T-cell (primary cell): ENCODE data around the gene JDP2. TPM values are rescaled to one million over a fixed set of nuclear protein-coding genes. Genes with fewer than 3 reads are reported as not detected.

Experiments
- ATAC-seq, 4 experiments: fragments of 200-7000 bp in 3 of 4; fragments of 150-1000 bp in 1 of 4; cut with Tn5 transposase; replicated peaks in 1 of 4; 1 replicate in 3 of 4; 2 replicates in 1 of 4; pipeline ENCODE4 v1.10.0; 2021; ENCODE audit warnings: moderate library complexity in 3 of 4, mild to moderate bottlenecking in 2 of 4, moderate number of reproducible peaks in 1 of 4
- CTCF ChIA-PET, 2 donors: fragments of 300-600 bp; sonication (Branson Sonifier 250); formaldehyde crosslinking; loops; one replicate each; lab custom pipeline; 2022; ENCODE audit warnings: antibody characterized with exemption in 2 of 2; lab: Charles Lee
- POLR2A ChIA-PET, 2 donors: fragments of 300-600 bp; sonication (Branson Sonifier 250); formaldehyde crosslinking; loops; one replicate each; lab custom pipeline; 2022; ENCODE audit warnings: antibody characterized with exemption in 2 of 2; lab: Charles Lee
- DNase-seq, 35 experiments: peaks; one replicate each; pipeline versions ENCODE4 v3.0.0 to v3.0.0-alpha.2; 2013 to 2023
- H3K27ac ChIP-seq: one replicate; pipeline ENCODE4 v1.5.1; 2013; ENCODE audit warnings: low read length
- H3K27me3 ChIP-seq, 2 experiments: replicated peaks in 1 of 2; 1 replicate in 1 of 2; 2 replicates in 1 of 2; pipeline versions ENCODE4 v1.6.1 to v1.7.0; 2013; ENCODE audit warnings: low read length in 1 of 2, mixed read lengths in 1 of 2; ENCODE audit not compliant: control insufficient read depth in 2 of 2, insufficient read depth in 2 of 2; ENCODE audit errors: extremely low read depth in 1 of 2
- H3K36me3 ChIP-seq, 2 donors: 1 replicate in 1 of 2; 2 replicates in 1 of 2; pipeline versions ENCODE4 v1.6.1 to v1.7.0; 2013; ENCODE audit warnings: low read length in 1 of 2; ENCODE audit not compliant: control insufficient read depth in 2 of 2, insufficient read depth in 1 of 2; ENCODE audit errors: extremely low read depth in 1 of 2
- H3K4me1 ChIP-seq, 2 experiments: 1 replicate in 1 of 2; 2 replicates in 1 of 2; pipeline versions ENCODE4 v1.6.1 to v1.7.0; 2013; ENCODE audit warnings: low read length in 2 of 2, mixed read lengths in 1 of 2; ENCODE audit not compliant: insufficient read depth in 2 of 2, control insufficient read depth in 1 of 2; ENCODE audit errors: extremely low read depth in 1 of 2
- H3K4me3 ChIP-seq, 2 donors: 1 replicate in 1 of 2; 2 replicates in 1 of 2; pipeline versions ENCODE4 v1.5.1 to v1.7.0; 2013; ENCODE audit warnings: mild to moderate bottlenecking in 2 of 2, low read length in 1 of 2, moderate library complexity in 1 of 2; ENCODE audit not compliant: control insufficient read depth in 1 of 2; ENCODE audit errors: extremely low read depth in 1 of 2
- H3K9me3 ChIP-seq: 2 replicates; pipeline ENCODE4 v1.7.0; 2013
- H3K27ac Mint-ChIP-seq, 2 donors: one replicate each; pipeline ENCODE4 v1.8.0; 2020 to 2021; ENCODE audit warnings: mild to moderate bottlenecking in 2 of 2, mixed read lengths in 2 of 2
- H3K27me3 Mint-ChIP-seq, 2 donors: one replicate each; pipeline ENCODE4 v1.8.0; 2021 to 2022; ENCODE audit warnings: mixed read lengths in 2 of 2
- H3K36me3 Mint-ChIP-seq: one replicate; pipeline ENCODE4 v1.8.0; 2021; ENCODE audit warnings: mixed read lengths
- H3K4me1 Mint-ChIP-seq, 3 donors: one replicate each; pipeline ENCODE4 v1.8.0; 2020 to 2022; ENCODE audit warnings: mixed read lengths in 3 of 3, mild to moderate bottlenecking in 1 of 3
- H3K4me3 Mint-ChIP-seq, 3 donors: one replicate each; pipeline ENCODE4 v1.8.0; 2020 to 2022; ENCODE audit warnings: mild to moderate bottlenecking in 3 of 3, mixed read lengths in 3 of 3, moderate library complexity in 3 of 3
- H3K9me3 Mint-ChIP-seq, 3 donors: one replicate each; pipeline ENCODE4 v1.8.0; 2020 to 2022; ENCODE audit warnings: mixed read lengths in 3 of 3
- WGBS: methylation state at CpG from one replicate; pipeline ENCODE4 v1.1.5; 2013; ENCODE audit warnings: missing lambda C conversion rate; ENCODE audit not compliant: insufficient coverage; 5-methylcytosine and 5-hydroxymethylcytosine counted together
- total RNA-seq, 35 experiments: library from RNA in 6 of 35; stranded (reverse) in 6 of 35; fragments of 120-200 nt in 1 of 35; gene quantifications; one replicate each; pipeline versions ENCODE4 v1.2.1 to v1.2.4 and lab custom pipeline; 2013 to 2026

Gene JDP2
- total RNA-seq, 5 donors from 2014 or later (not counting 1 experiment from before 2014, with no cell fraction given): 0.45 to 0.93 (median 0.76) TPM

DNA sequence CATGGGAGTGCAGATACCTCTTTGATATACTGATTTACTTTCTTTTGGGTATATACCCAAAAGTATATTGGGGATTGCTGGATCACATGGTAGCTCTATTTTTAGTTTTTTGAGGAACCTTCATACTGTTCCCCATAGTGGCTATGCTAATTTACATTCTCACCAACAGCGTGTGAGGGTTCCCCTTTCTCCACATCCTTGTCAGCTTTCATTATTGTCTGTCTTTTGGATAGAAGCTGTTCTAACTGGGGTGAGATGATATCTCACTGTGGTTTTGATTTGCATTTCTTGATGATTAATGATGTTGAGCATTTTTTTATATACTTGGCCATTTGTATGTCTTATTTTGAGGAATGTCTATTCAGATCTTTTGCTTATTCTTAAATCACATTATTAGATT, 44.1 kb upstream of the JDP2 start:
- no peak overlapping the region for H3K27ac ChIP-seq
- POLR2A ChIA-PET: no interaction called here

DNA sequence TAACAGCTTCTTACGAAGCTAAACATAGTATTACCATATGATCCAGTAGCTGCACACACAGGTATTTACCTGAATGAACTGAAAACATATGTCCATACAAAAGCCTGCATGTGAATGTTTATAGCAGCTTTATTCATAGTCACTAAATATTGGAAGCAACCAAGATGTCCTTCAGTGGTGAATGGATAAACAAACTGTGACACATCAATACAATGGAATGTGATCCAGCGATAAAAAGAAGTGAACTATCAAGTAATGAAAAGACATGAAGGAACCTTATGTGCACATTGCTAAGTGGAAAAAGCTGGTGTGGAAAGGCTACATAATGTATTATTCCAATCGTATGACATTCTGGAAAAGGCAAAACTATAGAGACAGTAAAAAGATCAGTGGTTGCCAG, 38.1 kb upstream of the JDP2 start:
- ChIA-PET POLR2A (interaction anchor here in 1 of 2 donors (0.6 kb wide), 1 partner anchor 8 kb away, joined by 6 read pairs; no protein-coding TSS in a partner anchor), CTCF (interaction anchor here in 1 of 2 donors (0.6 kb wide), 1 partner anchor 44 kb away, joined by 3 read pairs; no protein-coding TSS in a partner anchor)
- H3K9me3 ChIP-seq: no peaks in the 10 kb centered on the region
- Mint-ChIP-seq H3K4me1 (no peaks in the 10 kb centered on the region), H3K27me3 (peaks cover 3 to 14% of the 10 kb centered on the region in 2 donors), H3K9me3 (peaks cover 2 to 3% (median 2%) of the 10 kb centered on the region in 3 donors), H3K4me3 (no peak overlapping the region), H3K27ac (no peak overlapping the region), H3K36me3 (no peaks in the 10 kb centered on the region)
- 93% methylated on average over 2 of the region's 3 CpGs for WGBS
- H3K4me3 ChIP-seq: no peak overlapping the region
- ATAC-seq (no peak), DNase-seq (no peak)
- H3K27me3 ChIP-seq: peaks cover 0 to 4% of the 10 kb centered on the region in 2 experiments
- H3K36me3 ChIP-seq: no peaks in the 10 kb centered on the region
- H3K4me1 ChIP-seq: no peaks in the 10 kb centered on the region
- H3K27ac ChIP-seq: no peak overlapping the region

More for the DNA sequence above, 44.1 kb upstream of the JDP2 start:
- Histone ChIP-seq H3K4me1 (no peaks in the 10 kb centered on the region), H3K27me3 (no peaks in the 10 kb centered on the region), H3K9me3 (no peaks in the 10 kb centered on the region), H3K36me3 (no peaks in the 10 kb centered on the region), H3K4me3 (no peak overlapping the region)
- CTCF ChIA-PET: no interaction called here
- ATAC-seq (no peak), DNase-seq (no peak)
- H3K4me1 Mint-ChIP-seq: no peaks in the 10 kb centered on the region
- H3K36me3 Mint-ChIP-seq: peaks cover 5% of the 10 kb centered on the region
- no peak overlapping the region for H3K27ac Mint-ChIP-seq
- H3K4me3 Mint-ChIP-seq: no peak overlapping the region
- H3K27me3 Mint-ChIP-seq: peaks cover 17 to 34% of the 10 kb centered on the region in 2 donors
- no CpG with 5 or more reads among the region's 1 CpG for WGBS
- H3K9me3 Mint-ChIP-seq: peaks cover 8 to 10% (median 9%) of the 10 kb centered on the region in 3 donors

DNA sequence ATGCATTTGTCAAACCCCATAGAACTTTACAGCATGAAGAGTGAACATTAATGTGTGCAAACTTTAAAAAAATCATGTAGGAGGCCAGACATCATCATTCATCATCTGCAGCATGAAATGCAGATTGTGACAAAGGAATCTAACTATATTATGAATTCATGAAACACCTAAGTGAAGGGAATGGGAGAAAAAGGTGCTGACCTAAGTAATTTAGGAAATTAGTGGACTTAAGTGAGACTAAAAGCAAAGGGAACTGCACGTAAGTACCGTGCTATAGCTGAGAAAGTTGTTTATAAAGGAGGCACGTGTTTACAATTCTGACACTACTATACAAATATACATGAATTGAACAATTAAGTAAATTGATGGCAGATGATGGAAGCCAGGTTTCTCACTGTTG, 37.6 kb upstream of the JDP2 start:
- no peaks in the 10 kb centered on the region for H3K36me3 ChIP-seq
- H3K9me3 ChIP-seq: no peaks in the 10 kb centered on the region
- ATAC-seq: no peak
- DNase-seq: no peak
- no peak overlapping the region for H3K27ac ChIP-seq
- peaks cover 3 to 11% of the 10 kb centered on the region in 2 donors for H3K27me3 Mint-ChIP-seq
- no peaks in the 10 kb centered on the region for H3K36me3 Mint-ChIP-seq
- H3K9me3 Mint-ChIP-seq: no peaks in the 10 kb centered on the region
- no peaks in the 10 kb centered on the region for H3K4me1 ChIP-seq
- no peak overlapping the region for H3K27ac Mint-ChIP-seq
- no peak overlapping the region for H3K4me3 Mint-ChIP-seq
- ChIA-PET POLR2A (no interaction called here), CTCF (interaction anchor here in 1 of 2 donors (0.6 kb wide), 1 partner anchor 43 kb away, joined by 3 read pairs; no protein-coding TSS in a partner anchor)
- H3K4me3 ChIP-seq: no peak overlapping the region
- no peaks in the 10 kb centered on the region for H3K4me1 Mint-ChIP-seq
- peaks cover 0 to 4% of the 10 kb centered on the region in 2 experiments for H3K27me3 ChIP-seq
- no CpG with 5 or more reads among the region's 3 CpGs for WGBS

DNA sequence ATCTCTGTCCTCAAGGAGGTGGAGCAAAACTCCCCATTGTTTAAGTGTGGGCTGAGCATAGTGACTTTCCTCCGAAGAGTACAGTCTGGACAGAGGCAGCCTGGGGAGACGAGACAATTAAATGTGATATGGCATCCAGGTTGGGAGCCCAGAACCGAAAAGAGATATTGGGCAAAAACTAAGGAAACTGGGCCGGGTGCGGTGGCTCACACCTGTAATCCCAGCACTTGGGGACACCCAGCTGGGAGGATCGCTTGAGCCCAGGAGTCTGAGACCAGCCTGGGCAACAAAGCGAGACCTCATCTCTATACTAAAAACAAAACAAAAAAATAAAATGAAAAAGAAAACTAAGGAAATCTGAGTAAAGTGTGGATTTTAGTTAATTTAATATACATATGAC, 35.9 kb upstream of the JDP2 start:
- H3K4me1 ChIP-seq: no peaks in the 10 kb centered on the region
- no peaks in the 10 kb centered on the region for H3K36me3 Mint-ChIP-seq
- H3K27ac ChIP-seq: no peak overlapping the region
- no peaks in the 10 kb centered on the region for H3K4me1 Mint-ChIP-seq
- no peak overlapping the region for H3K4me3 Mint-ChIP-seq
- ChIA-PET POLR2A (no interaction called here), CTCF (no interaction called here)
- WGBS: 94% methylated on average over 5 of the region's 7 CpGs
- no peaks in the 10 kb centered on the region for H3K36me3 ChIP-seq
- no peak for DNase-seq
- peaks cover 0 to 4% of the 10 kb centered on the region in 2 donors for H3K27me3 Mint-ChIP-seq
- no peak overlapping the region for H3K27ac Mint-ChIP-seq
- ATAC-seq: no peak
- H3K9me3 Mint-ChIP-seq: no peaks in the 10 kb centered on the region
- peaks cover 0 to 7% of the 10 kb centered on the region in 2 experiments for H3K27me3 ChIP-seq
- no peaks in the 10 kb centered on the region for H3K9me3 ChIP-seq
- no peak overlapping the region for H3K4me3 ChIP-seq

DNA sequence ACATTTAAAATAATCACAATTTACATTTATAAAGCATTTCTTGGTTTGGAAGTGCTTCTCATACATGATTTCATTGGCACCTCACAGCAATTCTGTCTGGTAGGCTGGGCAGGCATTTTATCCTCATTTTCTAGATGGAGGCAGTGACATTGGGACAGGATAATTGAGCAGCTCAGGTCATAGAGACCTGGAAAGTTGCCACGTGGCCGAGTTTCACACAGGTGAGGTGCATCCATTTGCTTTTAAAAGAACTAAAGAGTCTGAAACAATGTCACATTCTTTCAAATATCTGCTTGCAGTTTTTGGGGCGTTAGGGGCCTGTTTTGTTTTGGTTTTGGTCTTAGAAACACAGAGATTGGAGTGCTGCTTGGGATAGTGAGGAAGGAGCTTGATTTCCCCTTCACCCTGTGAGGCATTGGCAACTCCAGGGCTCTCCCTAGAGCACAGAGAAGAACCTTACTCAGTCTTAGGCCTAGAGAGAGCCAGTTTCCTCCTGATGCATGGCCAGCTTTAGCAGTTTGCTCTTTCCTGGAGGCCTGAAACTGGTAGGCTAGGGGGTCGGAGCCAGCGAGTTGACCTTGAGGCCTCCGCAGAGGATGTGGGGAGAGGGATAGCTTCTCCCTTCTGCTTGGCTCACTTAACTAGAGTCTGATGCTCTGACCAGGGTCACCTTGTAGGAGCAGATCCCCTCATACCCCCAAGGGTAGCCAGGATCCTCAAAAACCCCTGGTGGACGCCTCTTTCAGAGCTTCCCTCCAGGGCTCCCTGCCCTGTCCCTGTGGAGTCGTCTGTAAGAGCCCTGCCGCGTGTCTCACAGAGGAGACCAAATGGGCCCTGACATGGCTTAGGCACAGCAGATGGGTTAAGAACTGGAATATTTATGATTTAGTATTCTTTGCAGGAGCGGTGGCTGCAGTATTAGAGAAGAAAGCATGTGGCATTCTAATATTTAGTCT, 34.9 kb upstream of the JDP2 start:
- Mint-ChIP-seq H3K36me3 (no peaks in the 10 kb centered on the region), H3K27me3 (peaks cover 0 to 4% of the 10 kb centered on the region in 2 donors), H3K4me3 (no peak overlapping the region), H3K9me3 (no peaks in the 10 kb centered on the region), H3K4me1 (no peaks in the 10 kb centered on the region), H3K27ac (no peak overlapping the region)
- H3K4me1 ChIP-seq: no peaks in the 10 kb centered on the region
- DNase-seq (no peak), ATAC-seq (no peak)
- CTCF ChIA-PET: no interaction called here
- POLR2A ChIA-PET: no interaction called here
- H3K27ac ChIP-seq: no peak overlapping the region
- H3K27me3 ChIP-seq: peaks cover 0 to 7% of the 10 kb centered on the region in 2 experiments
- no peaks in the 10 kb centered on the region for H3K9me3 ChIP-seq
- H3K36me3 ChIP-seq: no peaks in the 10 kb centered on the region
- H3K4me3 ChIP-seq: no peak overlapping the region
- WGBS: 78% methylated on average over 2 of the region's 11 CpGs

DNA sequence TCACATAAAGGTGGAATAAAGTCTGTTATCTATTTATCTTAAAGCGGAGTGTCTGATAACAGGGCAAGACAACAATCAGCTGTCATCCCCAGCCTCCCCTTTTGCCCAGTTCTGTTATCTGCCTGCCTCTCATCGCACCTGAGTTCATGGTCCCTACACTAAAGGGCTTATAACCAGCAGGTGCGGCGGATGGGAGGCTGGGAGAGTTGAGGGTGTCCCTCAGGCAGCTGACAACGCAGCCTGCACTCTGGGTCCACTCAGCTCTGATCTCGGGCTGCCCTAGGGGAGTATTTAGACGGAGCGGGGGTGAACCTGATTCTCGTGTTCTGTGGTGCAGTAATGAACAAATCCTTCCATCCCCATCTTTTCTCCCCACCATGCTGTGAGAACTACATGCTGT, 34.0 kb upstream of the JDP2 start:
- H3K27ac ChIP-seq: no peak overlapping the region
- H3K4me1 ChIP-seq: no peaks in the 10 kb centered on the region
- WGBS: no CpG with 5 or more reads among the region's 9 CpGs
- H3K4me3 ChIP-seq: no peak overlapping the region
- H3K4me3 Mint-ChIP-seq: no peak overlapping the region
- H3K9me3 Mint-ChIP-seq: peaks cover 0 to 3% (median 0%) of the 10 kb centered on the region in 3 donors
- CTCF ChIA-PET: no interaction called here
- H3K36me3 Mint-ChIP-seq: no peaks in the 10 kb centered on the region
- H3K27me3 Mint-ChIP-seq: peaks cover 0 to 4% of the 10 kb centered on the region in 2 donors
- H3K4me1 Mint-ChIP-seq: no peaks in the 10 kb centered on the region
- H3K27me3 ChIP-seq: peaks cover 0 to 7% of the 10 kb centered on the region in 2 experiments
- DNase-seq (no peak), ATAC-seq (no peak)
- POLR2A ChIA-PET: no interaction called here
- H3K36me3 ChIP-seq: no peaks in the 10 kb centered on the region
- H3K9me3 ChIP-seq: no peaks in the 10 kb centered on the region
- H3K27ac Mint-ChIP-seq: no peak overlapping the region
